Liver (tissue), 9 donors: ENCODE results near the gene CPAMD8. TPM values are rescaled to one million over a fixed set of nuclear protein-coding genes. Genes with fewer than 3 reads are reported as not detected.

Experiments
- DNase-seq: peaks from one replicate; pipeline ENCODE4 v3.0.0-alpha.2; 2017; ENCODE audit warnings: low spot score
- H3K27ac ChIP-seq, 2 donors: one replicate each; pipeline ENCODE4 v1.7.0; 2013; ENCODE audit warnings: inconsistent platforms in 2 of 2, low read length in 2 of 2, control low read depth in 1 of 2, low read depth in 1 of 2, mild to moderate bottlenecking in 1 of 2
- H3K27me3 ChIP-seq, 4 donors: one replicate each; pipeline versions ENCODE4 v1.6.1 to v1.7.0; 2013; ENCODE audit warnings: low read length in 3 of 4, inconsistent platforms in 1 of 4, mild to moderate bottlenecking in 1 of 4, moderate library complexity in 1 of 4; ENCODE audit not compliant: control insufficient read depth in 4 of 4, insufficient read depth in 4 of 4
- H3K36me3 ChIP-seq, 4 donors: one replicate each; pipeline versions ENCODE4 v1.6.1 to v1.7.0; 2013; ENCODE audit warnings: low read length in 3 of 4, mild to moderate bottlenecking in 3 of 4, low read depth in 1 of 4, moderate library complexity in 1 of 4; ENCODE audit not compliant: control insufficient read depth in 4 of 4, insufficient read depth in 3 of 4
- H3K4me1 ChIP-seq, 4 donors: one replicate each; pipeline versions ENCODE4 v1.6.1 to v1.7.0; 2013; ENCODE audit warnings: low read length in 3 of 4, mild to moderate bottlenecking in 3 of 4, moderate library complexity in 1 of 4; ENCODE audit not compliant: control insufficient read depth in 4 of 4, insufficient read depth in 4 of 4
- H3K4me3 ChIP-seq, 3 donors: one replicate each; pipeline versions ENCODE4 v1.6.1 to v1.7.0; 2013; ENCODE audit warnings: low read length in 3 of 3, control low read depth in 1 of 3, low read depth in 1 of 3, mild to moderate bottlenecking in 1 of 3
- H3K9ac ChIP-seq, 2 donors: one replicate each; pipeline ENCODE4 v1.7.0; 2013; ENCODE audit warnings: low read length in 2 of 2, mild to moderate bottlenecking in 2 of 2, moderate library complexity in 2 of 2, control low read depth in 1 of 2, low read depth in 1 of 2
- H3K9me3 ChIP-seq, 4 donors: one replicate each; pipeline versions ENCODE4 v1.6.1 to v1.7.0; 2013; ENCODE audit warnings: low read length in 3 of 4; ENCODE audit not compliant: control insufficient read depth in 4 of 4
- ATF3 ChIP-seq: IDR thresholded peaks from 2 replicates; pipeline ENCODE4 v1.6.1; 2016; ENCODE audit warnings: antibody characterized with exemption
- CTCF ChIP-seq: fragments of 150-350 bp; IDR thresholded peaks from 2 replicates; pipeline ENCODE4 v1.5.1; 2017; ENCODE audit warnings: improper control_type of control experiment, low read depth, low read length; ENCODE audit not compliant: missing input control
- EGR1 ChIP-seq, 2 donors: IDR thresholded peaks; 2 replicates each; pipeline ENCODE4 v1.6.1; 2016 to 2018; ENCODE audit warnings: antibody characterized with exemption in 2 of 2, low read depth in 2 of 2
- FOXA1 ChIP-seq: IDR thresholded peaks from 2 replicates; pipeline ENCODE4 v1.6.1; 2016; ENCODE audit warnings: antibody characterized with exemption
- FOXA2 ChIP-seq: IDR thresholded peaks from 2 replicates; pipeline ENCODE4 v1.6.1; 2016; ENCODE audit warnings: antibody characterized with exemption
- GABPA ChIP-seq, 2 donors: IDR thresholded peaks in 1 of 2; conservative IDR thresholded peaks in 1 of 2; 2 replicates each; pipeline ENCODE4 v1.6.1; 2016; ENCODE audit warnings: antibody characterized with exemption in 2 of 2, mild to moderate bottlenecking in 1 of 2, moderate library complexity in 1 of 2
- HNF4A ChIP-seq, 2 donors: conservative IDR thresholded peaks; 2 replicates each; pipeline ENCODE4 v1.6.1; 2016; ENCODE audit warnings: antibody characterized with exemption in 2 of 2, mild to moderate bottlenecking in 2 of 2
- HNF4G ChIP-seq: IDR thresholded peaks from 2 replicates; pipeline ENCODE4 v1.6.1; 2016; ENCODE audit warnings: antibody characterized with exemption
- JUND ChIP-seq, 2 donors: IDR thresholded peaks; 2 replicates each; pipeline ENCODE4 v1.6.1; 2016; ENCODE audit warnings: antibody characterized with exemption in 2 of 2
- MAX ChIP-seq: IDR thresholded peaks from 2 replicates; pipeline ENCODE4 v1.6.1; 2016; ENCODE audit warnings: antibody characterized with exemption
- NR2F2 ChIP-seq: IDR thresholded peaks from 2 replicates; pipeline ENCODE4 v1.6.1; 2016; ENCODE audit warnings: antibody characterized with exemption
- REST ChIP-seq: IDR thresholded peaks from 2 replicates; pipeline ENCODE4 v1.6.1; 2016; ENCODE audit warnings: antibody characterized with exemption, mild to moderate bottlenecking
- SP1 ChIP-seq: IDR thresholded peaks from 2 replicates; pipeline ENCODE4 v1.6.1; 2018; ENCODE audit warnings: antibody characterized with exemption, mild to moderate bottlenecking
- TAF1 ChIP-seq: conservative IDR thresholded peaks from 2 replicates; pipeline ENCODE4 v1.6.1; 2016; ENCODE audit warnings: antibody characterized with exemption, mild to moderate bottlenecking
- YY1 ChIP-seq: IDR thresholded peaks from 2 replicates; pipeline ENCODE4 v1.6.1; 2016; ENCODE audit warnings: antibody characterized with exemption, mild to moderate bottlenecking
- ZBTB33 ChIP-seq: IDR thresholded peaks from 2 replicates; pipeline ENCODE4 v1.6.1; 2016; ENCODE audit warnings: antibody characterized with exemption
- WGBS: extraction: QIAGEN DNeasy Blood & Tissue Kit; methylation state at CpG from one replicate; pipeline ENCODE4 v1.1.7; 2013; 5-methylcytosine and 5-hydroxymethylcytosine counted together
- polyA plus RNA-seq, 2 donors: library from polyadenylated mRNA; stranded (reverse) in 1 of 2; unstranded in 1 of 2; fragments of 200-250 nt in 1 of 2; fragments of >200 nt in 1 of 2; fragmentation: Nextera tagmentation in 1 of 2; extraction: Ambion mirVana in 1 of 2; gene quantifications; one replicate each; pipeline versions ENCODE4 v1.2.1 to v1.2.3, GENCODE V29; 2013 to 2015
- total RNA-seq, 2 donors: library from RNA; depleted of rRNA; stranded (reverse); fragments of >200 nt; gene quantifications; one replicate each; pipeline ENCODE4 v1.2.3, GENCODE V29; 2014
- donor health status: healthy.
- donor health status: healthy.
- donor health status: healthy.
- donor health status: healthy.
- donor health status: healthy.

CPAMD8 gene
- total and polyA plus RNA-seq, 4 donors = 0.92 to 1.4 (median 1.1) TPM

- no peak for DNase-seq
- WGBS = 96% methylated on average over 20 of the region's 20 CpGs
- no peak overlapping the region for H3K9ac ChIP-seq
- H3K27ac ChIP-seq = no peak overlapping the region
- H3K9me3 ChIP-seq = no peaks in the 10 kb centered on the region
- no peaks in the 10 kb centered on the region for H3K4me1 ChIP-seq
- no peak overlapping the region for H3K4me3 ChIP-seq
- peaks cover 3 to 25% (median 8%) of the 10 kb centered on the region in 4 donors for H3K36me3 ChIP-seq
- no peak for TF ChIP-seq HNF4A (conservative IDR thresholded peaks at IDR 0.05)
- TF ChIP-seq ATF3 = no peak
- TF ChIP-seq NR2F2 = no peak
- TF ChIP-seq TAF1 = no peak
- no peak for TF ChIP-seq FOXA2
- no peak for TF ChIP-seq YY1
- TF ChIP-seq ZBTB33 = no peak
- no peak for TF ChIP-seq FOXA1
- TF ChIP-seq EGR1 (IDR thresholded peaks at IDR 0.05; ENCODE audit: low read depth in 2 of 2) = no peak
- TF ChIP-seq REST = no peak
- TF ChIP-seq HNF4G = no peak
- no peak for TF ChIP-seq JUND (IDR thresholded peaks at IDR 0.05)
- no peak for TF ChIP-seq CTCF
- TF ChIP-seq GABPA (IDR thresholded peaks at IDR 0.05 in 1 of 2, conservative IDR thresholded peaks at IDR 0.05 in 1 of 2) = no peak
- H3K27me3 ChIP-seq = no peaks in the 10 kb centered on the region
Measured at GRCh38 chr19:16860118-16860517, 166.5 kb downstream of the CPAMD8 start.

- H3K4me1 ChIP-seq = no peaks in the 10 kb centered on the region
- 95% methylated on average over 7 of the region's 7 CpGs for WGBS
- peaks cover 3 to 30% (median 8%) of the 10 kb centered on the region in 4 donors for H3K36me3 ChIP-seq
- DNase-seq = no peak
- no peak overlapping the region for H3K4me3 ChIP-seq
- no peak overlapping the region for H3K9ac ChIP-seq
- H3K9me3 ChIP-seq = no peaks in the 10 kb centered on the region
- H3K27me3 ChIP-seq = no peaks in the 10 kb centered on the region
- no peak overlapping the region for H3K27ac ChIP-seq
- TF ChIP-seq FOXA1 (no peak), ATF3 (no peak), SP1 (no peak), CTCF (no peak), NR2F2 (no peak), GABPA (IDR thresholded peaks at IDR 0.05 in 1 of 2, conservative IDR thresholded peaks at IDR 0.05 in 1 of 2) (no peak), EGR1 (IDR thresholded peaks at IDR 0.05; ENCODE audit: low read depth in 2 of 2) (no peak), REST (no peak), MAX (no peak)
Measured at GRCh38 chr19:16859626-16860025, 167.0 kb downstream of the CPAMD8 start.
